Ascending aorta (tissue), 2 donors: ENCODE data around the gene DIP2C. TPM values are rescaled to one million over a fixed set of nuclear protein-coding genes. Genes with fewer than 3 reads are reported as not detected.

Source experiments
- DNase-seq, 2 donors: peaks; one replicate each; pipeline ENCODE4 v3.0.0-alpha.2; 2019; ENCODE audit warnings: low spot score in 2 of 2
- H3K27ac ChIP-seq, 2 donors: fragments of 200-600 bp; sonication (generic); one replicate each; pipeline ENCODE4 v1.5.1; 2016 to 2017; ENCODE audit warnings: mild to moderate bottlenecking in 1 of 2
- H3K27me3 ChIP-seq: fragments of 200-600 bp; sonication (generic); one replicate; pipeline ENCODE4 v1.5.1; 2017
- H3K36me3 ChIP-seq, 2 donors: fragments of 200-600 bp; sonication (generic); one replicate each; pipeline ENCODE4 v1.5.1; 2016
- H3K4me1 ChIP-seq, 2 donors: fragments of 200-600 bp; sonication (generic); one replicate each; pipeline ENCODE4 v1.5.1; 2016 to 2017; ENCODE audit warnings: mild to moderate bottlenecking in 1 of 2
- H3K4me3 ChIP-seq, 2 donors: fragments of 200-600 bp; sonication (generic); one replicate each; pipeline ENCODE4 v1.5.1; 2016 to 2017; ENCODE audit warnings: mild to moderate bottlenecking in 1 of 2
- H3K9me3 ChIP-seq, 2 donors: fragments of 200-600 bp; sonication (generic); one replicate each; pipeline ENCODE4 v1.5.1; 2016
- intact Hi-C: fragments of 100-400 bp; cut with DNase I; formaldehyde crosslinking; loops from one replicate; pipeline ENCODE4 v1.15.1; 2023
- total RNA-seq: library from RNA; depleted of rRNA; stranded (reverse); fragments of >200 nt; gene quantifications from one replicate; pipeline ENCODE4 v1.1.0, GENCODE V29; 2016
- TF ChIP-seq, protein P1 (sequence below), 3 experiments: fragments of 200-600 bp in 2 of 3; fragments of 450-650 bp in 1 of 3; sonication (generic) in 2 of 3; IDR thresholded peaks; one replicate each; pipeline ENCODE4 v1.5.1; 2016 to 2019; ENCODE audit warnings: antibody characterized with exemption in 3 of 3, mild to moderate bottlenecking in 1 of 3, moderate library complexity in 1 of 3

Gene DIP2C
- total RNA-seq, 1 donor from 2014 or later, result 14.7 TPM

DNA sequence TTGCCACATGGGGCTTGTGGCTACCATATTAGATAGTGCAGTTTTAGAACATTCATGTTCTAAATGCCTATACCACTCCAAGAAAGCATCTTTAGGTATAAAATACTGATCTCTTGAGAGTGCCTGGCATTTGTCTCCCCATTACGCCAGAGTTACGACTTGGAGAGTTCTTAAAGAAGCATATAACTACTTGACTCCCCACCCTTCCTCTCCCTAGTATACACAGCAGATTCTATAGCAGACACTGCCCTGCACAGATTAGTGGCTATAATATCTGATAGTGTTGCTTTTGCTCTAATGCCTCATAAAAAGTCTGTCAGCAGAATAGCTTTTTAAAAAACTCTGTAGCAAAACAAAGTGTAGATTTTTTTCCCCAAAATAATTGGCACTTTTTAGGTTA, 463.4 kb downstream of the DIP2C start:
- Histone ChIP-seq H3K36me3 (no peaks in the 10 kb centered on the region), H3K27ac (no peak overlapping the region), H3K9me3 (no peaks in the 10 kb centered on the region), H3K4me3 (no peak overlapping the region), H3K4me1 (no peaks in the 10 kb centered on the region), H3K27me3 (no peaks in the 10 kb centered on the region)
- no peak for DNase-seq
- TF ChIP-seq, protein P1, sequence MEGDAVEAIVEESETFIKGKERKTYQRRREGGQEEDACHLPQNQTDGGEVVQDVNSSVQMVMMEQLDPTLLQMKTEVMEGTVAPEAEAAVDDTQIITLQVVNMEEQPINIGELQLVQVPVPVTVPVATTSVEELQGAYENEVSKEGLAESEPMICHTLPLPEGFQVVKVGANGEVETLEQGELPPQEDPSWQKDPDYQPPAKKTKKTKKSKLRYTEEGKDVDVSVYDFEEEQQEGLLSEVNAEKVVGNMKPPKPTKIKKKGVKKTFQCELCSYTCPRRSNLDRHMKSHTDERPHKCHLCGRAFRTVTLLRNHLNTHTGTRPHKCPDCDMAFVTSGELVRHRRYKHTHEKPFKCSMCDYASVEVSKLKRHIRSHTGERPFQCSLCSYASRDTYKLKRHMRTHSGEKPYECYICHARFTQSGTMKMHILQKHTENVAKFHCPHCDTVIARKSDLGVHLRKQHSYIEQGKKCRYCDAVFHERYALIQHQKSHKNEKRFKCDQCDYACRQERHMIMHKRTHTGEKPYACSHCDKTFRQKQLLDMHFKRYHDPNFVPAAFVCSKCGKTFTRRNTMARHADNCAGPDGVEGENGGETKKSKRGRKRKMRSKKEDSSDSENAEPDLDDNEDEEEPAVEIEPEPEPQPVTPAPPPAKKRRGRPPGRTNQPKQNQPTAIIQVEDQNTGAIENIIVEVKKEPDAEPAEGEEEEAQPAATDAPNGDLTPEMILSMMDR (IDR thresholded peaks at IDR 0.05), result no peak
- intact Hi-C loops, result no loop called here

DNA sequence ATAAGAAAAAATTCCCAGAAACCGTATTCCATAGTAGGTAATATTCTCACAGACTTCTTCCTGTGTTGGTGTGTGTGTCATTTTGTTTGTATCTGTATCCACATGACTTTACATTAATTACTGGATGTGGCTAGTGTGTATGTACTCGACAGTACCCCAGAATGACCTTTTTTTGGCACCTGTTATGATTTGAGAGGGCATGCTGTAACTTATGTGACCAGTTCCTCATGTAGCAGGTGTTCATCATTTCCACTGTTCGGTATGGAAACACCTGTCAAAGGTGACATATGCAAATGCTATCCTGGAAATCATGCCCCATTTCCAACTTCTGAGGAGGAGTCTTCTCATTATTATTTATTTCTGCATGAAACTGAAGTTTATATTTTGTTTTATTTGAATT, 464.9 kb downstream of the DIP2C start:
- no peak overlapping the region for H3K27ac ChIP-seq
- no peak for DNase-seq
- no peak overlapping the region for H3K4me3 ChIP-seq
- H3K9me3 ChIP-seq, result no peaks in the 10 kb centered on the region
- TF ChIP-seq, protein P1 (IDR thresholded peaks at IDR 0.05), result no peak
- no peaks in the 10 kb centered on the region for H3K4me1 ChIP-seq
- no peaks in the 10 kb centered on the region for H3K27me3 ChIP-seq
- intact Hi-C loops, result no loop called here
- no peaks in the 10 kb centered on the region for H3K36me3 ChIP-seq

Other genes starting within 250 kb of the DIP2C start
- gene LARP4B, start 242.0 kb upstream of the DIP2C start, total RNA-seq, result 31.6 TPM